CD4-positive, alpha-beta T cell treated with Interferon alpha-2 for 1 hour (primary cell): Measurements from ENCODE around the gene CDH22.

Source experiments
- DNase-seq, 2 donors: peaks; one replicate each; pipeline ENCODE4 v3.0.0-alpha.2; 2020 to 2022

CDH22 gene

GRCh38 chr20:46233701-46234100 is 74.6 kb downstream of the CDH22 start:
- DNase-seq = no peak

- DNase-seq = no peak
Observed at GRCh38 chr20:46232539-46232938, 75.8 kb downstream of the CDH22 start.

GRCh38 chr20:46230801-46231282 is 77.5 kb downstream of the CDH22 start:
- no peak for DNase-seq

GRCh38 chr20:46230106-46230491 is 78.2 kb downstream of the CDH22 start:
- DNase-seq = no peak

- no peak for DNase-seq
Observed at GRCh38 chr20:46229478-46230105, 78.7 kb downstream of the CDH22 start.

- no peak for DNase-seq
Observed at GRCh38 chr20:46228670-46229069, 79.6 kb downstream of the CDH22 start.

- no peak for DNase-seq
Observed at GRCh38 chr20:46227272-46227767, 81.0 kb downstream of the CDH22 start.

- no peak for DNase-seq
Observed at GRCh38 chr20:46226602-46227001, 81.7 kb downstream of the CDH22 start.

- no peak for DNase-seq
Observed at GRCh38 chr20:46222521-46223007, 85.7 kb downstream of the CDH22 start.

- no peak for DNase-seq
Observed at GRCh38 chr20:46221256-46221833, 87.0 kb downstream of the CDH22 start.

- DNase-seq = no peak
Observed at GRCh38 chr20:46220455-46221207, 87.7 kb downstream of the CDH22 start.

GRCh38 chr20:46219920-46220319 is 88.4 kb downstream of the CDH22 start:
- DNase-seq = no peak

- DNase-seq = no peak
Observed at GRCh38 chr20:46219190-46219589, 89.1 kb downstream of the CDH22 start.

GRCh38 chr20:46218656-46219055 is 89.6 kb downstream of the CDH22 start:
- no peak for DNase-seq

GRCh38 chr20:46217583-46217982 is 90.7 kb downstream of the CDH22 start:
- DNase-seq = no peak

GRCh38 chr20:46216770-46217464 is 91.4 kb downstream of the CDH22 start:
- no peak for DNase-seq

- DNase-seq = no peak
Observed at GRCh38 chr20:46215913-46216707, 92.2 kb downstream of the CDH22 start.

GRCh38 chr20:46214824-46215488 is 93.3 kb downstream of the CDH22 start:
- DNase-seq = no peak

GRCh38 chr20:46213946-46214823 is 94.1 kb downstream of the CDH22 start:
- DNase-seq = no peak

- DNase-seq = no peak
Observed at GRCh38 chr20:46212876-46213275, 95.4 kb downstream of the CDH22 start.

GRCh38 chr20:46212252-46212651 is 96.0 kb downstream of the CDH22 start:
- DNase-seq = no peak
